NOMO-1 treated with dmso at 0.1 percent for 144 hours (cell line): ENCODE data around the gene CNIH4.
"Not testable (repeated sequence)": the region's sequence is repeated elsewhere in the genome, so short reads cannot be mapped to it uniquely, and the experiment has no call there.

ENCODE experiments used
- DNase-seq: peaks from one replicate; lab custom pipeline; 2025; ENCODE audit not compliant: unreplicated experiment; lab: John Stamatoyannopoulos, UW

Gene CNIH4

DNA sequence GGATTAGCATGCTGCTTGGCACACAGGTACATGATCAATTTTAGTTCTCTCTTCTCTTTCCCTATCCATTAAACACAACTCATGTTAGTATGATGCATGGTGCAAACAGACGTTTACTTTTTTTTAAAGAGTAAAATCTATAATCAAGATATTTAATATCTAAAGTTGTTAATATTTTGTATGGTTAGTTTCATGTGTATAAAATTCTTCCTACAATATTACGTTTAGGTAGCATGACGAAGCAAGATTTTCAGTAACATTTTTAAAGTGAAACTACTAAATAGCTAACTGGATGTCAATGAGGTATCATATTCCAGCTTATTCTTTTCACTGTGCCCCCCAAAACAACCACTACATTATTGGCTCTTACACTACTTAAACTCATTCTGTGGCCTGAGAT lies 36.6 kb downstream of the CNIH4 start:
- DNase-seq: no peak

DNA sequence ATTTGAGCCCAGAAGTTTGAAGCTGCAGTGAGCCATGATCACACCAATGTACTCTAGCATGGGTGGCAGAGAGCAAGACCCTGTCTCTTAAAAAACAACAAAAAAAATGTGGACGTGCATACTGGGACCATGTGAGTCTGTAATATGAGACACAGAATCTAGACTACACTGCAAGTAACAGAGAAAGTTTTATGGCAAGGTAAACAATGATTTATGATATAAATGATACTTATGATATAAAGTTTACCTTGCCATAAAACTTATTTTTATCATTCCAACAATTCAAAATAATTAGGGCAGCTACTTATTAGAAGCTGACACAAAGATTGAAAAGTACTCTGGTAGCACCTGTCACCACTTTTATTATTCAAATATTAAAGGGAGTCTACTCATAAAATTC lies 43.2 kb downstream of the CNIH4 start:
- DNase-seq: no peak

DNA sequence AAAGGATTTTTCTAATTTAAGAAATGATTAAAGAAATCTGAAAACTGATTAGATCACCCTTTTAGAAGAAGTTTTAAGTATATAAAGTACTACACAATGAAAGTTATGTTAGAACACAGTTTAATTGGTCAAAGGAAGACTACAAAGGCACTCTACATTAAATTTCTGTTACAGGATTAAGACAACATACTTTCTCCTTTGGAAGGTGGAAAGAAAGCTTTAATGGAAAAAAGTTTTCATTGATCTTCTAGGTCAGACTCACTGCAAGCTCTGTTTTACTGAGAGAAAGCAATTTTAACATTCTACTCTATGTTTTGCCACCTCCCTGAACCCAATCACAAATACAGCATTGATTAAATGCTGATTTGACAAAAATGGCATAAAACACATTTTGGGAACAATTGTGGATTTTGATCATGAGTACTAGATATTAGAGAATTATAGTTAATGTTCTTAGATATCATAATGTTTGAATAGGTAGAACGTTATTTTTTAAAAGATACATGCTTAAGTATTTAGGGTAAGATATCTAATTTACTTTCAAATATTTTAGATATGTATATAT lies 45.9 kb downstream of the CNIH4 start:
- no peak for DNase-seq

DNA sequence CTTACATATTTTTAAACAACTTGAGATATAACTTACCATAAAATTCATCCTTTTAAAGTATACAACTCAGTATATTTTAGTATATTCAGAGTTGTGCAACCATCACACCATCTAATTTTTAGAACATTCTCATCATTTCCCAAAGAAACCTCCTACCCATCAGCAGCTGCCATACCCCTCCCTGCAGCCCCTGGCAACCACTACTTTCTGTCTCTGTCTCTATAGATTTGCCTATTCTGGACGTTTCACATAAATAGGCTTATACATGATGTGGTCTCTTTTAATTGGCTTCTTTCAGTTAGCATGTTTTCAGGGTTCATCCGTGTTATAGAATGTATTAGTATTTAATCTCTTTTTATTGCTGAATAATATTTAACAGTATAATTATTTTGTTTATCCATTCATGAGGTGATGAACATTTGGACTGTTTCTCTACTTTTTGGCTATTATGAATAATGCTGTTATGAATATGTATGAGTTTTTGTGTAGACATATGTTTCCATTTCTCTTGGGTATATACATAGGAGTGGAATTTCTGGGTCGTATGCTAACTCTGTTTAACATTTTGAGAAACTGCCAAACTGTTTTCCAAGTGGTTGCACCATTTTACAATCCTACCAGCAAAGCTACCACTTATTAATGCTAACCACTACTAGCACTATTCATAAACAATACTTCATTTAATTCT lies 48.4 kb downstream of the CNIH4 start:
- DNase-seq: no peak

DNA sequence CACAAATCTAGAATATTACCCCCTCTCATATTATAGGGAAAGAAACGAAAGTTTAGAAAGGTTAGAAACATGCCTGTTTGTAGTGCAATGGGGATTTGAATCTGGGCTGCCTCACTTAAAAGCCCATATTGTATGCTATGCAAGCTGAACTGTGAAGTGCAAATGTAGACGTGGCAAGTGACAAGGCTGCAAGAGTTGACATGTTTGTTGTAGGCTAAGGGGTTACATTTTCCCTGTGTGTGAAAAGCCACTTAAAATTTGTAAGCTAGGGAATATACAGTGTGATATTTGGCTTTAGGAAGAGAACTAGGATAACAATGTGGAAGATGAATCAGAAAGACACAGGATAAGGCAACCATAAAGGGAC lies 48.9 kb downstream of the CNIH4 start:
- DNase-seq: no peak

DNA sequence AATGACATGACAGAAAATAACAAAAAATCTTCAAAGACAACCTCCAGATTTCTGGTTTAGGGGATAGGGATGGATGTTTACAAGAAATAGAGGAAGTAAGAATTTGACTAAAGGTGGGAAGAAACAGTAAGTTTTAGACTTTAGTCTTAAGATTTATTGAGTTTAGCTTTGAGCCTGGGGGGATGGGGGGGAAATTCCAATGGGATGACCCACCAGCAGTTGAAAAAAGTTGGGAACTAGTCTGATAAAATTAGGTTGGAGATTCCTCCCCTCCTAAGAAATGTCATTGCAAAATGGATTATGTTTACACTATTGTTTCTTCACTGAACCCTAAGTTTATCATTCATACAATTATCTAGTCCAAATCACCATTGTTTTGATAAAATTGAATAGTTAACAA lies 49.5 kb downstream of the CNIH4 start:
- no peak for DNase-seq

DNA sequence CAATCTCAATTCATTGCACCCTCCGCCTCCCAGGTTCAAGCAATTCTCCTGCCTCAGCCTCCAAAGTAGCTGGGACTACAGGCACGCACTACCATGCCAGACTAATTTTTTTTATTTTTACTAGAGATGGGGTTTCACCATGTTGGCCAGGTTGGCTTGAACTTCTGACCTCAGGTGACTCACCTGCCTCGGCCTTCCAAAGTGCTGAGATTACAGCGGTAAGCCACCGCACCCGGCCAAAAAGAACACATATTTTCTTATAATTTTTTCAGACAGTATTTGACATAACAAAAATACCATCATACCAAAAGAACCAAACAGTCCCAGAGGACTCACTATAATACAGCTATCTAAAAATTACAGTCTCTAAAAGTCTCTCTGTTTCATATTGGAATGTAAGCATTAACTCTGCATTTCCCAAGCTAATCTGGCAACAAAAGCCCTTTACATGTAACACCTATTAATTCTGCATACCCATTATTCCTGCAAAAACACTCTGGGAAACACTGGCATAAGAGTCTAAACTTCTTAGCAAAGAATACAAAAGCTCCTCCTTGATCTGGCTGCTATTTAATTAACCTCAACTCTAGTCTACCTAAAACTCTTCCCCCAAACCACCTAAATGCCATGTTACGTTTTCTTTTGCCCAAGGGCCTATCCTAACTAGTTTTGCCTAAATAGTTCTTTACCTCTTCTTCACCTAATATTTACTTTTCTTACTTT lies 51.1 kb downstream of the CNIH4 start:
- DNase-seq: no peak

DNA sequence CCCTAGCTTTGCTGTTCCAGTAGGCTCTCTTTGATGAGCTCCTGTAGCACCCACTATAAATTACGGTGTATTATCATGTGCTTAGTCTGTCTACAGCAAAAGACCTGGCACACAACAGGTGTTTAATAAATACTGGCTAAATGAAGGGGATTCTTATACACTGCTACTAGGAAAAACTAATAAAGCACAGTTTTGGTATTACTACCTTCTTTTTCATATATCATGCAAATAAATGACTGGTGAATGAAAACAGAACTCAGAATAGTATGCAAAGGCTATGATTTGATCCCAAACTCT lies 51.6 kb downstream of the CNIH4 start:
- no peak for DNase-seq

DNA sequence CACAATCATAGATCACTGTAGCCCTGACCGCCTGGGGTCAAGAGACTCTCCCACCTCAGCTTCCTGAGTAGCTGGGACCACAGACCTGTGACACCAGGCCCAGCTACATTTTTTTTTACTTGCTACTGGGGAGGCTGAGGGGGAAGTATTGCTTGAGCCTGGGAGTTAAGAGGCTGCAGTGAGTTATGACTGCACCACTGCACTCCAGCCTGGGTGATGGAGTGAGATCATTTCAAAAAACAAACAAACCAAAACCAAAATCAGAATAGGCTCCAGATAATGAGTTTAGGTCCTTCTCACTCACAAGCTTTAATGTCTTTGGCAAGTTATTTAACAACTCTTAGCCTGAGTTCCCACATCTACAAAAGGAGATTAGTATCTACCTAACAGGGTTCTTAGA lies 55.1 kb downstream of the CNIH4 start:
- DNase-seq: no peak

DNA sequence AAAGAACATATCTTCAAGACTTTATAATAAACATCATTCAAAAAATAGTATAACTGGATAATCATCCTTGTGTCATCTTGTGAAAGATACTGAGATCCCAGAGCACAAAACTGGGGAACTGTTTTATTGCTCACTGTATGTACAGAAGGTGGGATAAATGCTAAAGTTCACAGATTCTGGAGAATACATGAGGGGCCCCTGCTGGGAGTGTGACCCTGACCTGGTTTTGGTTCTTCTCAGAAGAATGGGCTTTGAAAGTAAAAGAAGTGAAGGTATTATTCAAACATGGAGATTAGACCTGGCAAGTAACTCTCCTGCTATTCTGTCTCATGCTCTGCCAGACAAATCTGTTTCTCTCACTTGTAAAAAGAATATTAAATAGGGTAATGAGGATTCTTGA lies 63.4 kb downstream of the CNIH4 start:
- no peak for DNase-seq

DNA sequence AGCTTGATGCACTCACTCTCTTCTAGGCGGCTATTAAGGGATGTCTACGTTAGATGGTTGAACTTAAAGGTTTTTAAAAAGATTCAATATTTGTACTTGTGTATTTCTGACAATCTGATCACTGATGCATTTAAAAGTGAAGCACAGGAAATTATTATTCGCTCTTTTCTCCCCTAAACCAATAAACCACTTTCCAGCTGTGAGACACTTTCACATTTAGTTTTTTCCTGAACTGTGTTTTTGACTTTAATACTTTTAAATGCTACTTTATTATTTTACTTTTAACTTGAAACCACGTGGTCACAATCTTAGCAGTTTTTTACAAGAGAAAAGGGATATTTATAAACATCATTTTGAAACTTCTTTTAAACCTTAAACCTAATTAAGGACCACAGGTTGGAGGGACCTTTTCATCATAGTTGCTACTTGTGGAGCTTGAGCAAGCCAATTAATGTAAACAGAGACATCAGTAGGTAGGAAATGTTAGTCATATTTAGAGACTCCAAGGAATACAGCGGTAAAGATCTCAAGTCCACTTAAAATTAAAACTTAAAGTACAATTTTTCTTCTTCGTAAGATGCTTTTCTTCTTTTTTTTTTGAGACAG lies 68.7 kb downstream of the CNIH4 start:
- DNase-seq: no peak

DNA sequence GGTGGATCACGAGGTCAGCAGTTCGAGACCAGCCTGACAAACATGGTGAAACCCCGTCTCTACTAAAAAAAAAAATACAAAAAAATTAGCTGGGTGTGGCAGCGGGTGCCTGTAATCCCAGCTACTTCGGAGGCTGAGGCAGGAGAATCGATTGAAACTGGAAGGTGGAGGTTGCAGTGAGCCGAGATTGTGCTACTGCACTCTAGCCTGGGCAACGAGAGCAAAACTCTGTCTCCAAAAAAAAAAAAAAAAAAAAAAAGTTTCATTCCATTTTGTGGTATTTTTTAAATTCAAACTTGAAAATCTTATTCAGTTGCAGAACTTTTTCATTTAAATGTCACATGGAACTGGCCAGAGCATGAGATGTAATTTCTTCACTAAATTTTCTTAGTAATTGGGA lies 70.2 kb downstream of the CNIH4 start:
- not testable (repeated sequence) for DNase-seq

DNA sequence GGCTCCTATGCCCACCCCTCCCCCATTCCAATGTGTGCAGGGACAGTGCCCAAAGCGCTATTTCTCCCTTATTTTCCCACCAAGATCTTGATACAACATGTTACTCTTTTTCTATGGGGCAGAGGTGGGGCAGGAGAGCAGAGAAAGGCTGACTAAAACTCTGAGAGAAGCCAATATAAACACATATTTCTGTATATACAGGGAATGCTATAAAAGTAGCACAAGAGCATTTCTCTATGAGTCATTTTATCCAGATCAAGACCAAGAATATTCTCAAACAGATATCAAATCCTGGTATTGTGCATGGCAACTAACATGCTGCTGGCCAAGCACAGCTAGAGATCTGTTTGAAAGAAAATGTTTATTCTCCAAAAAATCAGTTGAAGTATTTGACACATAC lies 70.7 kb downstream of the CNIH4 start:
- no peak for DNase-seq

DNA sequence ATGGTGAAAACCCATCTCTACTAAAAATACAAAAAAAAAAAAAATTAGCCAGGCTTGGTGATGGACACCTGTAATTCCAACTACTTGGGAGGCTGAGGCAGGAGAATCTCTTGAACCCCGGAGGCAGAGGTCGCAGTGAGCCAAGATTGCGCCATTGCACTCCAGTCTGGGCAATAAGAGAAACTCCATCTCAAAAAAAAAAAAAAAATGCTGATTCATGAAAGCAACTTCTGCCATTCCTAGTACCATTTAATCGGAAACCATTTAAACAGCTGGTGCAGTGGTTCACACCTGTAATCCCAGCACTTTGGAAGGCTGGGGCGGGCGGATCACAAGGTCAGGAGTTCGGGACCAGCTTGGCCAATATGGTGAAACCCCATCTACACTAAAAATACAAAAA lies 72.0 kb downstream of the CNIH4 start:
- not testable (repeated sequence) for DNase-seq
